HG02678 (cell line): Measurements from ENCODE around the gene COL8A1.
A peak's percentile ranks its signal among the peaks of the same experiment; 100 is the strongest.

Experiments used
- ATAC-seq: cut with Tn5 transposase; IDR thresholded peaks from one replicate; pipeline ENCODE4 v1.9.1; 2021; ENCODE audit warnings: mild to moderate bottlenecking, moderate library complexity; ENCODE audit not compliant: unreplicated experiment

COL8A1 gene

GRCh38 chr3:99668044-99668443, 29.6 kb downstream of the COL8A1 start:
- no peak for ATAC-seq

GRCh38 chr3:99669879-99670555, 31.6 kb downstream of the COL8A1 start:
- ATAC-seq = no peak

- ATAC-seq = no peak
Measured at GRCh38 chr3:99670556-99670950, 32.2 kb downstream of the COL8A1 start.

- ATAC-seq = no peak
Measured at GRCh38 chr3:99674086-99674789, 35.8 kb downstream of the COL8A1 start.

- ATAC-seq = no peak
Measured at GRCh38 chr3:99678023-99678422, 39.6 kb downstream of the COL8A1 start.

GRCh38 chr3:99678896-99679295, 40.5 kb downstream of the COL8A1 start:
- ATAC-seq = no peak

- peak; percentile 75 for ATAC-seq
Measured at GRCh38 chr3:99681512-99681911, 43.1 kb downstream of the COL8A1 start.

GRCh38 chr3:99681976-99682375, 43.6 kb downstream of the COL8A1 start:
- ATAC-seq = no peak

GRCh38 chr3:99683465-99683864, 45.1 kb downstream of the COL8A1 start:
- no peak for ATAC-seq

GRCh38 chr3:99683876-99684275, 45.5 kb downstream of the COL8A1 start:
- ATAC-seq = no peak

GRCh38 chr3:99684644-99685043, 46.2 kb downstream of the COL8A1 start:
- ATAC-seq = no peak

- no peak for ATAC-seq
Measured at GRCh38 chr3:99686469-99686868, 48.1 kb downstream of the COL8A1 start.

GRCh38 chr3:99686955-99687612, 48.7 kb downstream of the COL8A1 start:
- peak; percentile 72 for ATAC-seq

- ATAC-seq = no peak
Measured at GRCh38 chr3:99690761-99691369, 52.5 kb downstream of the COL8A1 start.

GRCh38 chr3:99693636-99694035, 55.2 kb downstream of the COL8A1 start:
- no peak for ATAC-seq

- ATAC-seq = no peak
Measured at GRCh38 chr3:99696497-99696896, 58.1 kb downstream of the COL8A1 start.

GRCh38 chr3:99697250-99697649, 58.9 kb downstream of the COL8A1 start:
- no peak for ATAC-seq

- ATAC-seq = no peak
Measured at GRCh38 chr3:99698932-99699331, 60.5 kb downstream of the COL8A1 start.

GRCh38 chr3:99699841-99700240, 61.4 kb downstream of the COL8A1 start:
- ATAC-seq = no peak

GRCh38 chr3:99700631-99701268, 62.4 kb downstream of the COL8A1 start:
- no peak for ATAC-seq
